HepG2 (cell line): ENCODE results near the gene TIMELESS. TPM values are rescaled to one million over a fixed set of nuclear protein-coding genes. Genes with fewer than 3 reads are reported as not detected.

ENCODE experiments used
- ARID4A ChIP-seq: sonication (generic); formaldehyde crosslinking; IDR thresholded peaks from 2 replicates; pipeline ENCODE4 v1.5.0; 2020; ENCODE audit warnings: mild to moderate bottlenecking, missing genetic modification reagents, borderline replicate concordance
- BCLAF1 ChIP-seq: fragments of 450-650 bp; IDR thresholded peaks from 2 replicates; pipeline ENCODE4 v1.6.1; 2017; ENCODE audit warnings: mild to moderate bottlenecking
- CENPT ChIP-seq: sonication (generic); formaldehyde crosslinking; IDR thresholded peaks from 2 replicates; pipeline ENCODE4 v1.8.0; 2022; ENCODE audit warnings: low read depth, mild to moderate bottlenecking, moderate library complexity, missing genetic modification reagents
- JDP2 ChIP-seq: sonication (generic); formaldehyde crosslinking; IDR thresholded peaks from 2 replicates; pipeline ENCODE4 v1.8.1; 2022; ENCODE audit warnings: missing genetic modification reagents, borderline replicate concordance
- MBD4 ChIP-seq: IDR thresholded peaks from 2 replicates; pipeline ENCODE4 v1.6.1; 2012; ENCODE audit warnings: low read length, inconsistent platforms, borderline replicate concordance
- MIER3 ChIP-seq: IDR thresholded peaks from 2 replicates; pipeline ENCODE4 v1.6.1; 2016; ENCODE audit warnings: missing compliant biosample characterization, borderline replicate concordance
- NONO ChIP-seq, 2 experiments: fragments of 450-650 bp in 1 of 2; sonication (generic) in 1 of 2; formaldehyde crosslinking in 1 of 2; IDR thresholded peaks in 1 of 2; conservative IDR thresholded peaks in 1 of 2; 2 replicates each; pipeline versions ENCODE4 v1.6.1 to v1.8.0; 2017 to 2022; ENCODE audit warnings: mild to moderate bottlenecking in 1 of 2, missing genetic modification reagents in 1 of 2, moderate library complexity in 1 of 2
- PRMT3 ChIP-seq: sonication (generic); formaldehyde crosslinking; IDR thresholded peaks from 2 replicates; pipeline ENCODE4 v1.8.1; 2022; ENCODE audit warnings: low read depth, mild to moderate bottlenecking, moderate library complexity, missing genetic modification reagents, borderline replicate concordance
- SP1 ChIP-seq, 2 experiments: fragments of 450-650 bp in 1 of 2; sonication (generic) in 1 of 2; formaldehyde crosslinking in 1 of 2; IDR thresholded peaks; 2 replicates each; pipeline versions ENCODE4 v1.4.0 to v1.6.1; 2016 to 2020; ENCODE audit warnings: missing genetic modification reagents in 1 of 2
- WIZ ChIP-seq: sonication (generic); formaldehyde crosslinking; IDR thresholded peaks from 2 replicates; pipeline ENCODE4 v1.5.1; 2020; ENCODE audit warnings: mild to moderate bottlenecking, missing genetic modification reagents
- XRCC5 ChIP-seq: fragments of 200-400 bp; formaldehyde crosslinking; optimal IDR thresholded peaks from 2 replicates; pipeline ENCODE3; 2017; ENCODE audit warnings: mild to moderate bottlenecking, low read length
- ZFYVE20 ChIP-seq: sonication (generic); formaldehyde crosslinking; IDR thresholded peaks from 2 replicates; pipeline ENCODE4 v1.8.0; 2023; ENCODE audit warnings: low read depth, mild to moderate bottlenecking, moderate library complexity, missing genetic modification reagents, borderline replicate concordance
- ZKSCAN8 ChIP-seq: IDR thresholded peaks from 2 replicates; pipeline ENCODE4 v1.6.1; 2016; ENCODE audit warnings: borderline replicate concordance, missing genetic modification reagents, missing compliant biosample characterization
- ZNF224 ChIP-seq: sonication (generic); formaldehyde crosslinking; IDR thresholded peaks from 2 replicates; pipeline ENCODE4 v1.5.0; 2020; ENCODE audit warnings: mild to moderate bottlenecking, missing genetic modification reagents
- ZNF446 ChIP-seq: sonication (generic); formaldehyde crosslinking; IDR thresholded peaks from 2 replicates; pipeline ENCODE4 v1.5.0; 2020; ENCODE audit warnings: mild to moderate bottlenecking, missing genetic modification reagents
- ZNF451 ChIP-seq: sonication (generic); formaldehyde crosslinking; IDR thresholded peaks from 2 replicates; pipeline ENCODE4 v1.5.0; 2020; ENCODE audit warnings: mild to moderate bottlenecking, missing genetic modification reagents
- ZNF781 ChIP-seq: sonication (generic); formaldehyde crosslinking; IDR thresholded peaks from 2 replicates; pipeline ENCODE4 v1.5.1; 2020; ENCODE audit warnings: borderline replicate concordance, mild to moderate bottlenecking, missing genetic modification reagents; ENCODE audit errors: not compliant biosample characterization
- ZNF782 ChIP-seq: sonication (generic); formaldehyde crosslinking; IDR thresholded peaks from 2 replicates; pipeline ENCODE4 v1.4.0; 2020; ENCODE audit warnings: missing genetic modification reagents, mild to moderate bottlenecking, borderline replicate concordance
- polyA plus RNA-seq, 8 experiments: library from polyadenylated mRNA; depleted of rRNA in 3 of 8; stranded (reverse) in 7 of 8; unstranded in 1 of 8; fragments of >200 nt; fragmentation: Illumina TruSeq in 4 of 8; extraction: Trizol in 4 of 8; gene quantifications; 2 replicates each; pipeline versions ENCODE4 v1.2.1 to v1.2.3, GENCODE V29; 2011 to 2016; ENCODE audit warnings: low read depth in 4 of 8, missing spikeins in 1 of 8, mixed read lengths in 1 of 8; ENCODE audit not compliant: insufficient read depth in 1 of 8
- total RNA-seq, 5 experiments: library from RNA; depleted of rRNA; stranded (reverse); fragments of >200 nt; fragmentation: Illumina TruSeq; extraction: Trizol; gene quantifications; 2 replicates each; pipeline ENCODE4 v1.2.3, GENCODE V29; 2016; ENCODE audit warnings: low read depth in 1 of 5
- TF ChIP-seq, protein P1 (sequence below): IDR thresholded peaks from 2 replicates; pipeline ENCODE4 v1.6.1; 2016; ENCODE audit warnings: missing compliant biosample characterization, missing genetic modification reagents, borderline replicate concordance

Gene TIMELESS
- total and polyA plus RNA-seq, 2 of the 13 experiments (the other 11 are each of a cell fraction or from before 2014, with no cell fraction given): 4.0 to 20.3 TPM

GRCh38 chr12:56468216-56469006 lies 19.2 kb upstream of the TIMELESS start, which contains the start of gene SPRYD4 (continued):
- no peak for TF ChIP-seq SP1 (IDR thresholded peaks at IDR 0.05)
- TF ChIP-seq SP1 (CRISPR knock-in tag; IDR thresholded peaks at IDR 0.05): peak; percentile 98
- TF ChIP-seq XRCC5: peak; percentile 75
- TF ChIP-seq BCLAF1: no peak
- TF ChIP-seq ZNF446: 0 out of 2 replicates have a peak, but pooled peaks have one; percentile 81
- TF ChIP-seq MIER3: peak; percentile 74; the same call in 1 of the 2 replicates
- TF ChIP-seq, protein P1, sequence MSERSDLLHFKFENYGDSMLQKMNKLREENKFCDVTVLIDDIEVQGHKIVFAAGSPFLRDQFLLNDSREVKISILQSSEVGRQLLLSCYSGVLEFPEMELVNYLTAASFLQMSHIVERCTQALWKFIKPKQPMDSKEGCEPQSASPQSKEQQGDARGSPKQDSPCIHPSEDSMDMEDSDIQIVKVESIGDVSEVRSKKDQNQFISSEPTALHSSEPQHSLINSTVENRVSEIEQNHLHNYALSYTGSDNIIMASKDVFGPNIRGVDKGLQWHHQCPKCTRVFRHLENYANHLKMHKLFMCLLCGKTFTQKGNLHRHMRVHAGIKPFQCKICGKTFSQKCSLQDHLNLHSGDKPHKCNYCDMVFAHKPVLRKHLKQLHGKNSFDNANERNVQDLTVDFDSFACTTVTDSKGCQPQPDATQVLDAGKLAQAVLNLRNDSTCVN: peak; percentile 89
- 0 out of 2 replicates have a peak, but pooled peaks have one; percentile 39 for TF ChIP-seq ZNF224 (CRISPR knock-in tag)
- peak; percentile 55; the same call in 1 of the 2 replicates for TF ChIP-seq ZNF782 (CRISPR knock-in tag)
- no peak for TF ChIP-seq WIZ (CRISPR knock-in tag)
- no peak for TF ChIP-seq CENPT (CRISPR knock-in tag)
- peak; percentile 85 for TF ChIP-seq ZNF781
- TF ChIP-seq ZNF451 (CRISPR knock-in tag): peak; percentile 53; the same call in 1 of the 2 replicates
- peak; percentile 89 for TF ChIP-seq ZKSCAN8
- no peak for TF ChIP-seq NONO (IDR thresholded peaks at IDR 0.05)
- TF ChIP-seq NONO (CRISPR knock-in tag; conservative IDR thresholded peaks at IDR 0.05): peak; percentile 92
- TF ChIP-seq MBD4: no peak
- TF ChIP-seq ZFYVE20 (CRISPR knock-in tag): no peak
- TF ChIP-seq JDP2: no peak
- peak; percentile 90; the same call in 1 of the 2 replicates for TF ChIP-seq PRMT3 (CRISPR knock-in tag)
- peak; percentile 97 for TF ChIP-seq ARID4A (CRISPR knock-in tag)
